ENCODE results near the gene B4GALT4. TPM values are rescaled to one million over a fixed set of nuclear protein-coding genes. Genes with fewer than 3 reads are reported as not detected.
A peak's percentile ranks its signal among the peaks of the same experiment; 100 is the strongest.

Gene B4GALT4
- polyA plus RNA-seq, 1 donor from 2014 or later, result 8.7 TPM

DNA sequence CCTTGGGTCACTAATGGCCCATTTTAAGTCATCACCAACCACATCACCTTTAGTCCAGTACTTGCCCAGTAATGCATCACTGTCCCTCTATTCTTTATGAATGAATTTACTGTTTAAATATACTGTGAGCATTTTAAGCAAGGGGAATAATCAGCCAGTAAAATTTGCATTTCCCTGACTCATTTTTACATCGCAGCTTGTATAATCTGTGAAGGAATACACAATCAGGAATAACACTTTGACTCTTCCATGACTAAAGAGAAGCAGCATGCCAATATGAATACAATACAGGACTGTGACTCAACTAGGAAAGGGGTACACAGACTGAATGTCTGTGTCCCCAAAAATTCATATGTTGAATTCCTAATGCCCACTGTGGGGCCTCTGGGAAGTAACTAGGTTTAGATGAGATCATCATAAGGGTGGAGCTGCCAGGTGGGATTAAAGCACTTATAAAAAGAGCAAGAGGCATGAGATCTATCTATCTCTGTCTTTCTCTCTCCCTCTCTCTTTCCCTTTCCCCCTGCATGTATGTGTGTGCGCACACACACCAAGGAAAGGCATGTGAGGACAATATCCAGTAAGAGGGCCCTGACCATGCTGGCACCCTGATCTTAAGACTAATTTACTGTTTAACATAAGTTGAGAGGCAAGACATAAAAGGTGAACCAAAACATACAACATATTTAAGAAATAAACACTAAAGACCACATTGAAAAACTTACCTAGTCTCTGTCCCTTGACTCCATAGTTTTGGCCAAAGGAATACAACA, 12.1 kb downstream of the B4GALT4 start:
- H3K9me3 Mint-ChIP-seq, result no peaks in the 10 kb centered on the region
- H3K4me3 Mint-ChIP-seq, result no peak overlapping the region
- H3K36me3 Mint-ChIP-seq, result peaks cover 12% of the 10 kb centered on the region
- no peak overlapping the region for H3K27ac Mint-ChIP-seq
- H3K4me1 Mint-ChIP-seq, result peaks cover 0 to 8% (median 0%) of the 10 kb centered on the region in 3 donors
- H3K27me3 Mint-ChIP-seq, result no peaks in the 10 kb centered on the region

DNA sequence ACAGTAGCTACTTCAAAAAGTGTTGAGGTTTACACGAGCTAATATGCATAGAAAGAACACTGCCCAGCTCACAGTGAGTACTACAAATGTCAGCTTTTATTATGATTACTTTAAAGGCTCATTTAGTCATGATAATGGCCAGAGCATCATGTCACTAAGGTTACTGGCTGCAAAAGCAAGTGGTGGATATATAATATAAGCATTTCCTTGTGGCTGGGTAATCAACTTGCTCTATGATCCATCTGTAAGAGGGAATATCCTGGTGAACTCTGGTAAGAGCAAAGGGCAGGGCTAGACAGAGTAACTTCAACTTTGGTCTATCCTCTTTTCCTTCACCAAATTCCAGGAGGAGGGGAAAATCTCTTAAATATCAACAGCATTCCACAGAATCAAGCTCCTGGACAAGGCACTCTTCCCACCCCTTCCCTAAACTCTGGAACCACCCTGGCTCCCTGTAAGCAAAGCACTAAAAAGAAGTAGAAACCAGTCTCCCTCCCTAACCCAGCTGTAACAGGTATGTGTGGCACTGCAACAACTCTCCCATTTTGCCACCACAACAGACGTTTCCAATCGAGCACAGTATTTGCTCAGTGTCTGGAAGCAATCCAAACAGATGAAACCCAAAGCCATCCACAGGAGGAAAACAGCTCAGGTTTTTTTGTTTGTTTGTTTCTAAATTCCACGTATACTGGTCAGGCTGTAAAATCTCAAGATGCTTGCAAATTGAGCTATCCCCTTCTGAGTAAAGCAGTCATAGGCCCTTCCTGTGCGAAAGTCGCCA, 13.4 kb downstream of the B4GALT4 start:
- no peaks in the 10 kb centered on the region for H3K27me3 Mint-ChIP-seq
- H3K4me3 Mint-ChIP-seq, result no peak overlapping the region
- H3K9me3 Mint-ChIP-seq, result no peaks in the 10 kb centered on the region
- H3K4me1 Mint-ChIP-seq, result peaks cover 0 to 8% (median 2%) of the 10 kb centered on the region in 3 donors
- H3K27ac Mint-ChIP-seq, result no peak overlapping the region
- peaks cover 16% of the 10 kb centered on the region for H3K36me3 Mint-ChIP-seq

DNA sequence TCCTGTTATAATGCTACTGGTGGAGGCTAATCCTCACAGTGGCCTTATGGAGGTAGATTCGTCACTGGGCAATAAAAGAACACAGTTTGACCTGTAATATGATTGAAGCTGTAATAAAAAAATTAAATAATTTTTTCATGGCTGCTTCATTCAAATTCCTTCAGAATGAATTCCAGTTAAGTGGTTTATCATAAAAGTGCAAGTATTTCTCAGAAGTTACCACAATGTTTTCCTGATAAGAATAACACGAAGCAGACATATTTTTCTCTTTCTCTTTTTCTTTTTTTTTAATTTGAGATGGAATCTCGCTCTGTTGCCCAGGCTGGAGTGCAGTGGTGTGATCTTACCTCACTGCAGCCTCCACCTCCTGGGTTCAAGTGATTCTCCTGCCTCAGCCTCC, 15.6 kb downstream of the B4GALT4 start:
- Mint-ChIP-seq H3K27ac (no peak overlapping the region), H3K4me1 (peaks cover 5 to 14% (median 6%) of the 10 kb centered on the region in 3 donors), H3K9me3 (no peaks in the 10 kb centered on the region), H3K36me3 (peaks cover 19% of the 10 kb centered on the region), H3K4me3 (no peak overlapping the region), H3K27me3 (no peaks in the 10 kb centered on the region)

DNA sequence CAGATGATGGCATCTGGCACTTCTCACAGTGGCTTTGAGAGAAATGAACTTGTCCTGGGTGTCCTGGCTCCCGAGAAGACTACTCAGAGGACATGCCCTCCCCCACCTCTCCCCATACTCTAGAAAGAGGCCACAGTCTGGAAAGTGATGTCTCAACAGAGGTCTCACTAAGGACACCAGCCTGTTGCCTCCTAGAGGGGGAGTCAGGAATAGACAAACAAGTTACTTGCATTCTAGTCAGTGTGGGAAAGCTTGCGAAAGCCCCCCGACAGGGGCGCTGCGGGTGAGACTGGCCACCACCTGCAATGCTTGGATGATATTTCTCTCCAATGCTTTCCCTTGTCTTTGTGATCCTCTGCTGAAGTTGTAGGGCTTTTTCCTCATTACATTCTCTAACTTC, 17.2 kb downstream of the B4GALT4 start:
- Mint-ChIP-seq H3K36me3 (peaks cover 11% of the 10 kb centered on the region), H3K4me3 (no peak overlapping the region), H3K4me1 (peaks cover 8 to 25% (median 15%) of the 10 kb centered on the region in 3 donors), H3K27me3 (no peaks in the 10 kb centered on the region), H3K9me3 (no peaks in the 10 kb centered on the region), H3K27ac (peak overlapping the region in 1 of 3 donors; percentile 55)

DNA sequence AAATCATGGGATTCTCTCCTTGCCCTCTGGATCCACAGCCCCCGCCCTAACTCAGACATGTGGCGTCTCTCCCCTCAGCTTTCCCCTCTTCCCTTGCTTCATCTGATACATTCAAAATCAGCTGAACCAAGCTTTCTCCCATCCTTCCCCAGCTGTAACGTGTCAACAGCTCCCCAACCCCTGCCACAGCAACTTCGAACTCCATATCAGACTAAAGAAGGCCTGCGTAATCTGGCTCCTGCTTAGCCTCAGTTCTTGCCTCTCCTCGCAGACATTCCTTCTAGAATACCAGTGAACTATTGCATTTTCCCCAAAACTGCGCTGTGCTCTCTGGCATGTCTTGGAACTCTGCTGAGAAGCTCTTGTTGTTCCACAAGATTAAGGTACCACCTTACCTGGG, 18.3 kb downstream of the B4GALT4 start:
- Mint-ChIP-seq H3K4me1 (peaks cover 5 to 25% (median 15%) of the 10 kb centered on the region in 3 donors), H3K27ac (peak overlapping the region in 2 of 3 donors; percentile 11 to 55), H3K4me3 (no peak overlapping the region), H3K27me3 (no peaks in the 10 kb centered on the region), H3K36me3 (peaks cover 11% of the 10 kb centered on the region), H3K9me3 (no peaks in the 10 kb centered on the region)

DNA sequence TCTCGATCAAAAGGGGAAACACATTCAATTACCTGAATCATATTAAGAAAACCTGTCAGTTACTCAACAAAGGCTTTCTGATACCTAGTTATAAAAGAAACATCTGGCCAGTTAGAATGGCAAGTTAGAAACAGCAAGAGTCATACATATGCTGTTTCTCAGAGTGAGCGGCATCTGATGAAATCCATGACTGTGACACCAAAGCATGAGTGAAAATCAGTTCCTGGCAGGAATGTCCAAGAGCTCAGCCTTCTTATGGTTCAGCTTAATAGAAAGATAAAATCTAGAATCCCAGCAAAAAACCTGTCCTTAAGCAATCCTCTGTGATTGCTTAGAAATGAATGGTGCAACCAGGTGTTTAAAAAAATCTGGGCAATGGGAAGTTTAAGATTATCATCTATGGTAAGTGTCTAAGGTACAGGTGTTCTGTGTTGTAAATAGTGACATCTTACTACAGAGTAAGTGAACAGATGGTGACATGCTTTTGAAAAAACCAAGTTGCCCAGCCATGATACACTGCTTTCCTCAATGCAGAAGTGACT, 18.8 kb downstream of the B4GALT4 start:
- Mint-ChIP-seq H3K4me1 (peaks cover 5 to 25% (median 15%) of the 10 kb centered on the region in 3 donors), H3K4me3 (no peak overlapping the region), H3K27ac (peak overlapping the region in 2 of 3 donors; percentile 29 to 55), H3K27me3 (no peaks in the 10 kb centered on the region), H3K36me3 (peaks cover 11% of the 10 kb centered on the region), H3K9me3 (no peaks in the 10 kb centered on the region)

DNA sequence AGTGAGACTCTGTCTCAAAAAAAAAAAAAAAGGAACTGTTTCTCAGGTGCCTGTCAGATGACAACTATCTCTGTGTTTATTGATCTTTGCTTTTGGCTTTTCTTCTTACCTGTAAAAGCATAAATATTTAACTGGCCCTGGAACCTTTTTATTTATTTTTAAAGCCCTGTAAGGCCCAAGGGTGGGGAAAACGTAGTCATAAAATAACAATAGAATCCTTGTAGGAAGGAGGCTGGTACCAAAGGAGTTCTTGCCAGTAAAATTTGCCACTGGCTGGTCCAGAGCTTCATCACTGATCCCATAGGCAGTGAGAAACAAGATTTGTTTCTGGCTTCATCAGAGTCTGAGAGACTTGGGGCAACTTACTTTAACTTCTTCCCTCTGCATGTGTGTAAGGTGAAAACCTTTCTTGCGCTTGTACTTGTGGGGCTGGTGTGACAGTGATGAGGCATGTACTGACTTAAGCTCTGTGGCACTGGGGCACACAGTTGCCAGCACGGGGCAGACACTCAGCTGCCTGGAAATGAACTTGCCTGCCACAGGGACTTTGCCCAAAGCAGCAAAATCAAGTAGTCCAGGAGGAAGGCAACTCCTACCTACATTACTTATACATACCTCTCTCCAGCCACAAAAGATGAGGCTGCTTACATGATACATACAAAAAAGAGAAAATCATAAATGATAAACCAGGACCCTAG, 19.6 kb downstream of the B4GALT4 start:
- H3K9me3 Mint-ChIP-seq, result no peaks in the 10 kb centered on the region
- peaks cover 5 to 25% (median 15%) of the 10 kb centered on the region in 3 donors for H3K4me1 Mint-ChIP-seq
- peak overlapping the region in 2 of 4 donors; percentile 19 to 31 for H3K4me3 Mint-ChIP-seq
- peak overlapping the region in 1 of 3 donors; percentile 29 for H3K27ac Mint-ChIP-seq
- H3K36me3 Mint-ChIP-seq, result peaks cover 8% of the 10 kb centered on the region
- no peaks in the 10 kb centered on the region for H3K27me3 Mint-ChIP-seq

DNA sequence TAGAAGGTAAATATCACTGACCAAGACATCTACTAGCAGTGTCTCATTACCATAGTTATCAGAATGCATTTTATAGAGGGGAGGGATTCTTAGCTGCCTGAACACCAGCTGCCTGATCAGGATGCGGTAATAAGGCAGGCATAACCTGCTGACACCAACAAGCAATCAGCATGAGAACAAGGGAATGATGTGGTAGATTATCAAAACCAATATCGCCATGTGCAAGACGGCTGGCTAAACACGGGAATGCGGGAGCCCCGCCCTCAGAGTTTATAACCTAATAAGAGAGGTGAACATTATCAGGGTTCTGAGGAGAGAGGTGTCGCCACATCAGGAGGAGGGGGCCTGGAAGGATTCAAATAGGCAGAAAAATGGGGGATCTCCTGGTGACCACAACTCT, 20.5 kb downstream of the B4GALT4 start:
- peak overlapping the region; percentile 53 to 79 (median 57) for H3K27ac Mint-ChIP-seq
- peaks cover 5 to 25% (median 15%) of the 10 kb centered on the region in 3 donors for H3K4me1 Mint-ChIP-seq
- no peaks in the 10 kb centered on the region for H3K27me3 Mint-ChIP-seq
- H3K9me3 Mint-ChIP-seq, result no peaks in the 10 kb centered on the region
- peaks cover 14% of the 10 kb centered on the region for H3K36me3 Mint-ChIP-seq
- peak overlapping the region in 2 of 4 donors; percentile 9 to 81 for H3K4me3 Mint-ChIP-seq

DNA sequence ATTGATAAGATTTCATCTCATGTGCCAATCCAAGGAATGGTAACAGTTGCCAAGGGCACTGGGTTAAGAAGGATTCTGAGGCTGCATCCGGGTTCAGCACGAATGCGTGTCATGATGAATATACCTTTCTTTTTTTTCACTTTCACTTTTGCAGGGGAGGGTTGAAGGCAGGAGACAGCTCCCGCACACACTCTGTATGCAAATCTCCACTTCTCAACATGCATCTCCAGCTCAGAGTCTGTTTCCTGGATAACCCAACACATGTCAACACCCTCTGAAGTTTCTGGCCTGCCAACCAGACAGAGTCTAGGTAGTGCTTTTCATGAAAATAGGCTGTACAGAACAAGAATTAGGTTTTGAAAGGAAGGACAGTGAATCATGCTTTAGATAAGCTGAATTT, 21.6 kb downstream of the B4GALT4 start:
- Mint-ChIP-seq H3K4me3 (peak overlapping the region in 3 of 4 donors; percentile 23 to 30 (median 26)), H3K36me3 (peaks cover 14% of the 10 kb centered on the region), H3K4me1 (peaks cover 5 to 25% (median 15%) of the 10 kb centered on the region in 3 donors)

DNA sequence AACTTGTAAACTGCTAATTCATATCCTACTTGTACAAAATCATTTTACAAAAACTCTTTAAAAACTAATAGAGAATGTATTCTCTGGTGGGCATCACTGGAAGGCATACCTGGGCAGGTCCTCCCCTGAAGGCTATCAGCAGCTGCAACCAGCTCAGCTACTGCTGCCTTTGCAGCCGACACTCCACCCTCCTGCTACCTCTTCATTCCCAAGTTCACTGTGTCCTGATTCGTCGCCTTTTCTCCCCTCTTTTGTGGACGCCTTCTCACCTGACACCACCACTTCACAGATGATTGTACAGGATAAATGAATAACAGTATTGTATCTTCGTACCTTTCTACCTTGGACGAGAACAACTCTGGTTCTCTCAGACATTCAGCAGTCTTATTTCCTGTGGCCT, 28.9 kb downstream of the B4GALT4 start:
- Mint-ChIP-seq H3K36me3 (peaks cover 34% of the 10 kb centered on the region), H3K27ac (peak overlapping the region in 1 of 3 donors; percentile 36), H3K4me1 (peaks cover 0 to 2% (median 0%) of the 10 kb centered on the region in 3 donors), H3K9me3 (no peaks in the 10 kb centered on the region), H3K27me3 (no peaks in the 10 kb centered on the region), H3K4me3 (no peak overlapping the region)

More for the DNA sequence above, 21.6 kb downstream of the B4GALT4 start:
- H3K27ac Mint-ChIP-seq, result peak overlapping the region in 2 of 3 donors; percentile 58 to 79
- no peaks in the 10 kb centered on the region for H3K27me3 Mint-ChIP-seq
- H3K9me3 Mint-ChIP-seq, result no peaks in the 10 kb centered on the region

DNA sequence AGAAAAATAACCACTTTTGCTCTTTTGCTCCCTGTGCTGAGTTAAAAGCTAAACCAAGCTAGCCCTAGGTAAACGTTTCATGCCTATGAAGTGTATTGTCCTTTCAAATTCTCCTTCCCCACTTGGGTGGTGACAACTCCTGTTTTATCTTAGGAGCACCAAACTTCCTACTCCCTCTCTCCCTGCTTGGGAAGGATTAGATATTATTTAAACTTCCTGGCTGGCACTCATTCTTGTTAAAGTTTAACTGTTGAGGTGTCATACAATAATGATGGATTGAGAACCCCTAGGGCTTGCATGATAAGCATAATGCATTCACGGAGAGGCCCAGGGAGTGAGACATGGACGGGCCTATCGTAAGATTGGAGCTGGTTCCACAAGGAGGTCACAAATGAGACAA, 29.5 kb downstream of the B4GALT4 start:
- Mint-ChIP-seq H3K27ac (no peak overlapping the region), H3K4me3 (no peak overlapping the region), H3K36me3 (peaks cover 34% of the 10 kb centered on the region), H3K4me1 (peaks cover 0 to 2% (median 0%) of the 10 kb centered on the region in 3 donors), H3K9me3 (no peaks in the 10 kb centered on the region), H3K27me3 (no peaks in the 10 kb centered on the region)

DNA sequence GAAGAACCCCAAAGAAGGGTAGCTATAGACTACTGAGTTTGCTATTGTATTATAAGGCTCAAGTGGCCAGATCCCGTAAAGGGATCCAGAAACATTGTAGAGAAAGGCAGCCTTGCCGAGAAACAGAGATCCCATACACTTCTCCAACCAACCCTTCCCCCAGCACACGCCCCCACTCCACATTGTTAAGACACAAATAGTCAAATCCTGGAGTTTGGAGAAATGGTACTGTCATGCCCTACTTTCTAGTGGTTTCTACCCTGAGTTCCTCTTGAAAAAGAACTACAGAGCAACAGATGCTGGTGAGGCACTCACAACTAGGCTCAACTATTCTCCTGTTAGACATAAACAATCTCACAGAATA, 33.2 kb downstream of the B4GALT4 start:
- no peak overlapping the region for H3K4me3 Mint-ChIP-seq
- no peak overlapping the region for H3K27ac Mint-ChIP-seq
- H3K4me1 Mint-ChIP-seq, result peaks cover 0 to 2% (median 0%) of the 10 kb centered on the region in 3 donors
- H3K36me3 Mint-ChIP-seq, result peaks cover 25% of the 10 kb centered on the region
- no peaks in the 10 kb centered on the region for H3K27me3 Mint-ChIP-seq
- peaks cover 0 to 2% (median 0%) of the 10 kb centered on the region in 3 donors for H3K9me3 Mint-ChIP-seq

DNA sequence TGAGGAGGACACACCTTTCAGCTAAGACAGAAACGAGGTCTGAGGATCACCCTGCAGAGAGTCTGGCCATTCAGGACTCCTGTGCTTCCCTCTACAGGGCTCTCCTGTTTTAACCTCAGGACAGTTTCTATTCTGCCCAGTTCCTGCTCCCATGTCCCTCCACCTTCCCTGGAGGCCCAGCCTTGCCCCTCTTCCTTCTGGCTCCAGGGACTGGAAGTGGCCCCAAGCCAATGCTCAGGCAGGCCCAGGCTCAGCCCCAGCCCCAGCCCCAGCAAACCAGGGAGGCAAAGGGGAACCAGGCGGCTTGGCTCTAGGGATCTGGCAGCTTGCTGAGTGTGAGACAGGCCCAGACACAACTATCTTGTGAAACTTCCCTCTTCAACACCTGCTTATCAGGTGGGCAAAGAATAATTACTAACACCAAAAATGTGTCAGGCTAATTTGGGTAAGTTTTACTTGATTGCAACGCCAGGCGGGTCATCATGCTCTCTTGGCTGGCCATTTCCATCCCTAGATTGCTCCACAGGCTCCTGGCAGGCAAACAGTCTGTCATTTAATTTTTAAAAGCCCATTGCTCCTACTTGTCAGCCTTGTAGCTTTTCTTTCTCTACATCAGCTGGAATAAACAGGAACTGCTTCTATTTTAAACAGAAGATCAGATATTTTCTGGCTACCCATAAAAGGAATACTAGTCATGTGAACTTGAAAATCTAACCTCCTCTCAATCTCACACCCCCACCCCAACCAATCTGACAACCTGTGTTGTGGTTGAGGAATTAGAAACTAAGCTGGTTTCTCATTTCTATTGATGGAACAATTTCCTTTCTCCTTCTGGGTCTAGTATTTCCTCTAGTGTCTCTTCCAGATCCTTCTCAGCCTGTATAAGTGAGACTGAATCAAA, 33.8 kb downstream of the B4GALT4 start:
- H3K4me3 Mint-ChIP-seq, result no peak overlapping the region
- peaks cover 0 to 2% (median 0%) of the 10 kb centered on the region in 3 donors for H3K9me3 Mint-ChIP-seq
- H3K27ac Mint-ChIP-seq, result peak overlapping the region in 1 of 3 donors; percentile 32
- H3K36me3 Mint-ChIP-seq, result peaks cover 22% of the 10 kb centered on the region
- H3K4me1 Mint-ChIP-seq, result peaks cover 0 to 2% (median 0%) of the 10 kb centered on the region in 3 donors
- H3K27me3 Mint-ChIP-seq, result no peaks in the 10 kb centered on the region

DNA sequence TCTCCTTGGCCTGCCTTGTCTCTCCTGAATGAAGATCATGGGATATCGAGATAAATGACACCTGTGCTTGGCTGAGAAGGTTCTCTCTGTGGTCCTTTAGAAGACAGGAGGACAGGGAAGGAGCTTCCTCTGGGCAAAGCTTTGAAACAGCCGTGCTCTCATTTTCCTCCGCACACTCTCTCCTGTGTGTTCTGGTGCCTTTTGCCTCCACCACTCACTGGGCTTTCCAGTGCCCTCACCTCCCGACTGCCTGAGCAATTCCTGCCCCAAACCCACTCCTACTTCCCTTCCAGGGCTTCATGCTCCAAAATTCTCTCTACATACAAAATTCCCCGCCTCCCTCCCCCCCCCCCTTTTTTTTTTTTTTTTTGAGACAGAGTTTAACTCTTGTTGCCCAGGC, 35.0 kb downstream of the B4GALT4 start:
- Mint-ChIP-seq H3K27ac (peak overlapping the region in 1 of 3 donors; percentile 67), H3K27me3 (no peaks in the 10 kb centered on the region), H3K36me3 (peaks cover 19% of the 10 kb centered on the region), H3K9me3 (peaks cover 0 to 2% (median 0%) of the 10 kb centered on the region in 3 donors), H3K4me1 (no peaks in the 10 kb centered on the region), H3K4me3 (no peak overlapping the region)

Data from IgD-negative memory B cell (primary cell).